Panc1 (cell line): ENCODE results near the gene SUPT20HL2.

ENCODE experiments used
- POLR2AphosphoS5 ChIP-seq: IDR thresholded peaks from 2 replicates; pipeline ENCODE4 v1.6.1; 2012; ENCODE audit warnings: mild to moderate bottlenecking, low read depth, low read length, moderate library complexity
- SIN3A ChIP-seq: IDR thresholded peaks from 2 replicates; pipeline ENCODE4 v1.6.1; 2012; ENCODE audit warnings: low read depth, mild to moderate bottlenecking, low read length, moderate library complexity, borderline replicate concordance; ENCODE audit not compliant: insufficient read depth
- TCF7L2 ChIP-seq: IDR thresholded peaks from 2 replicates; pipeline ENCODE4 v1.6.1; 2011; ENCODE audit warnings: mild to moderate bottlenecking, low read depth, low read length, inconsistent platforms
- TF ChIP-seq, protein P1 (sequence below): fragments of 450-650 bp; IDR thresholded peaks from 2 replicates; pipeline ENCODE4 v1.5.1; 2017; ENCODE audit warnings: mild to moderate bottlenecking
- TF ChIP-seq, protein P2 (sequence below), 2 experiments: IDR thresholded peaks; 2 replicates each; pipeline ENCODE4 v1.6.1; 2011 to 2012; ENCODE audit warnings: low read depth in 2 of 2, control low read depth in 1 of 2, low read length in 1 of 2, mild to moderate bottlenecking in 1 of 2, moderate library complexity in 1 of 2; ENCODE audit not compliant: insufficient read depth in 1 of 2

DNA sequence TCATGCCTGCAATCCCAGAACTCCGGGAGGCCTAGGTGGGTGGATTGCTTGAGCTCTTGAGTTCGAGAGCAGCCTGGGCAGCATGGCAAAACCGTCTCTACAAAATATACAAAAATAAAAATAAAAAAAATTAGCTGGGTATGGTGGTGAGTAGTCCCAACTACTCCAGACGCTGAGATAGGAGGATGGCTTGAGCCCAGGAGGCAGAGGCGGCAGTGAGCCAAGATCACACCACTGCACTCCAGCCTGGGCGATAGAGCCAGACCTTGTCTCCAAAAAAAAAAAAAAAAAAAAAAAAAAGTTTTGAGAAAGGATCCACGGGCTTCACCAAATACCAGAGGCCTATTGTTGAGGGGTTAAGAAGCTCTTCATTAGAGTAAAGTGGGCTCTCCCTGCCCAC, 8.0 kb downstream of the SUPT20HL2 start:
- TF ChIP-seq, protein P1, sequence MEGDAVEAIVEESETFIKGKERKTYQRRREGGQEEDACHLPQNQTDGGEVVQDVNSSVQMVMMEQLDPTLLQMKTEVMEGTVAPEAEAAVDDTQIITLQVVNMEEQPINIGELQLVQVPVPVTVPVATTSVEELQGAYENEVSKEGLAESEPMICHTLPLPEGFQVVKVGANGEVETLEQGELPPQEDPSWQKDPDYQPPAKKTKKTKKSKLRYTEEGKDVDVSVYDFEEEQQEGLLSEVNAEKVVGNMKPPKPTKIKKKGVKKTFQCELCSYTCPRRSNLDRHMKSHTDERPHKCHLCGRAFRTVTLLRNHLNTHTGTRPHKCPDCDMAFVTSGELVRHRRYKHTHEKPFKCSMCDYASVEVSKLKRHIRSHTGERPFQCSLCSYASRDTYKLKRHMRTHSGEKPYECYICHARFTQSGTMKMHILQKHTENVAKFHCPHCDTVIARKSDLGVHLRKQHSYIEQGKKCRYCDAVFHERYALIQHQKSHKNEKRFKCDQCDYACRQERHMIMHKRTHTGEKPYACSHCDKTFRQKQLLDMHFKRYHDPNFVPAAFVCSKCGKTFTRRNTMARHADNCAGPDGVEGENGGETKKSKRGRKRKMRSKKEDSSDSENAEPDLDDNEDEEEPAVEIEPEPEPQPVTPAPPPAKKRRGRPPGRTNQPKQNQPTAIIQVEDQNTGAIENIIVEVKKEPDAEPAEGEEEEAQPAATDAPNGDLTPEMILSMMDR: no peak
- TF ChIP-seq, protein P2, sequence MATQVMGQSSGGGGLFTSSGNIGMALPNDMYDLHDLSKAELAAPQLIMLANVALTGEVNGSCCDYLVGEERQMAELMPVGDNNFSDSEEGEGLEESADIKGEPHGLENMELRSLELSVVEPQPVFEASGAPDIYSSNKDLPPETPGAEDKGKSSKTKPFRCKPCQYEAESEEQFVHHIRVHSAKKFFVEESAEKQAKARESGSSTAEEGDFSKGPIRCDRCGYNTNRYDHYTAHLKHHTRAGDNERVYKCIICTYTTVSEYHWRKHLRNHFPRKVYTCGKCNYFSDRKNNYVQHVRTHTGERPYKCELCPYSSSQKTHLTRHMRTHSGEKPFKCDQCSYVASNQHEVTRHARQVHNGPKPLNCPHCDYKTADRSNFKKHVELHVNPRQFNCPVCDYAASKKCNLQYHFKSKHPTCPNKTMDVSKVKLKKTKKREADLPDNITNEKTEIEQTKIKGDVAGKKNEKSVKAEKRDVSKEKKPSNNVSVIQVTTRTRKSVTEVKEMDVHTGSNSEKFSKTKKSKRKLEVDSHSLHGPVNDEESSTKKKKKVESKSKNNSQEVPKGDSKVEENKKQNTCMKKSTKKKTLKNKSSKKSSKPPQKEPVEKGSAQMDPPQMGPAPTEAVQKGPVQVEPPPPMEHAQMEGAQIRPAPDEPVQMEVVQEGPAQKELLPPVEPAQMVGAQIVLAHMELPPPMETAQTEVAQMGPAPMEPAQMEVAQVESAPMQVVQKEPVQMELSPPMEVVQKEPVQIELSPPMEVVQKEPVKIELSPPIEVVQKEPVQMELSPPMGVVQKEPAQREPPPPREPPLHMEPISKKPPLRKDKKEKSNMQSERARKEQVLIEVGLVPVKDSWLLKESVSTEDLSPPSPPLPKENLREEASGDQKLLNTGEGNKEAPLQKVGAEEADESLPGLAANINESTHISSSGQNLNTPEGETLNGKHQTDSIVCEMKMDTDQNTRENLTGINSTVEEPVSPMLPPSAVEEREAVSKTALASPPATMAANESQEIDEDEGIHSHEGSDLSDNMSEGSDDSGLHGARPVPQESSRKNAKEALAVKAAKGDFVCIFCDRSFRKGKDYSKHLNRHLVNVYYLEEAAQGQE (IDR thresholded peaks at IDR 0.05; ENCODE audit: insufficient read depth in 1 of 2, low read depth in 2 of 2, low read length in 1 of 2): no peak
- TF ChIP-seq POLR2AphosphoS5: no peak
- no peak for TF ChIP-seq TCF7L2
- TF ChIP-seq SIN3A: no peak
